ENCODE data around the gene STX11. TPM values are rescaled to one million over a fixed set of nuclear protein-coding genes. Genes with fewer than 3 reads are reported as not detected.

The STX11 gene
- total RNA-seq, 1 experiment from 2014 or later: not detected

- no peak for DNase-seq (ENCODE audit: low read depth)
- in situ Hi-C loops (cut with HindIII; ENCODE audit: low pct_unique_long_range_greater_than_20kb, low sequenced_read_pairs): no loop called here
Observed at GRCh38 chr6:144220031-144220790, 69.9 kb downstream of the STX11 start.

DNA sequence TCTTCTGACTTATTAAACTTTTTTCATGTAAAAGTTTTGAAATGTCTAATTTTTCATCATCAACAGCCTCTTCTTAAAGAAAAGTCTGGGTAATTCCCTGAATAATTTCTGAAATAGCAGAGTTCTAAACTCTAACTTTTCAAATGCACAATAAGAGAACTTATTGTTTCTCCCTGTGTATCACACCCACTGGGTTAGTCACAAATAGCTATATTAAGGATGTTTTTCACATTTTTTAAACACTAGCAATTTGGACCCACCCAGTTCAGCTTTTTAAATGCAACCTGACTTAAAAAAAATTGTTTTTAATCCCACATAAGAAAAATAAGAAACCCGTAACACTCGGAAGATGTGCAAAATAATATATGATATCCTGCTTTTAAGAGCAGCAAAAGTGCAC is 73.4 kb downstream of the STX11 start:
- DNase-seq (ENCODE audit: low read depth): no peak
- in situ Hi-C loops (cut with HindIII; ENCODE audit: low pct_unique_long_range_greater_than_20kb, low sequenced_read_pairs): no loop called here

DNA sequence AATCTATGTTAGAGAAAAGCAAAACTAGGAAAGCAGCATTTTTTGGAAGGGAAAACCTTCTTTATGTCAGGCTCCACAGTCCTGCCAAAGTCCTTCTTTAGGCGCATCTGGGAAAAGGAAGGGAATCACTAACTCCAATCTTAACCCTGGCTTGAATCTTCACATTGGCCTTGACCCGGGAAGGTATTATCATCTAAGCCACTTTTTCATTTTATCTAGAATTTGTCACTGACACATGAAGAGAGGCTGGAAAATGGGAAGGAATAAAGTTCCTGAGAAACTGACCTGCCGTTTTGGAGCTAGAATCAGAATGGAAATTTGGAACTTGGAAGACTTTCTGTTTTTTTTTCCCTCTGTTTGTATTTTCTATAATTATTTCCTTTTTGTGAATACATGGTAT is 81.4 kb downstream of the STX11 start:
- no peak for DNase-seq (ENCODE audit: low read depth)
- in situ Hi-C loops (cut with HindIII; ENCODE audit: low pct_unique_long_range_greater_than_20kb, low sequenced_read_pairs): no loop called here

DNA sequence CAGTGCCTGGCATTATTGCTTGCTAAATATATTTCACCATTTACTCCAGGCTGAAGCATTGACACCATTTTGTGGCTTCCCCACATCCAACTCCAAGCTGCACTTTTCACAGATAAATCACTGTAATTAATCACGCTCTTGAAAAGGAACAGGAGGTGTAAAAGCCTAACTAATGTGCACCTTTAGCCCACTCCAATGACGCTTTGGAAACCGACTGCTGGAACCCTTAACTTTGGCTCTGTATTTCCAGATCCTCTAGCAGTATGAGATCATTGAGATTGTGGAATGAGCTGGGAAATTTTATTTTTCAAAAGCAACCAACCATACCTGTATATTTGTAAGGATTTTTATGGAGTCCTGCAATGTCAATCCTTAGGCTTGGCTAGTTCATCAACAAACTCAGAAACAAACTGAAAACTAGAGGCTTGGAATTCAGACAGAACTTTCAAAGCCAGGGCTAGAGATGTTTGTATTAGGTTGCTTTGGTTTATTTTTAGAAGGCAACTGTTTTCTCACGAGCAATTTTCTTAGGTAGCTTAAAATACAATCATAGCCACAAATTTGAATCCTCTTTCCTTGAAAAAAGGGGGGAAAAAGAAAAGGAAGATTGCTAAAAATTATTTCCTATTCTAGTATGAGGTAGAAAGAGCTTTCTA is 82.0 kb downstream of the STX11 start:
- in situ Hi-C loops (cut with HindIII; ENCODE audit: low pct_unique_long_range_greater_than_20kb, low sequenced_read_pairs): no loop called here
- no peak for DNase-seq (ENCODE audit: low read depth)

DNA sequence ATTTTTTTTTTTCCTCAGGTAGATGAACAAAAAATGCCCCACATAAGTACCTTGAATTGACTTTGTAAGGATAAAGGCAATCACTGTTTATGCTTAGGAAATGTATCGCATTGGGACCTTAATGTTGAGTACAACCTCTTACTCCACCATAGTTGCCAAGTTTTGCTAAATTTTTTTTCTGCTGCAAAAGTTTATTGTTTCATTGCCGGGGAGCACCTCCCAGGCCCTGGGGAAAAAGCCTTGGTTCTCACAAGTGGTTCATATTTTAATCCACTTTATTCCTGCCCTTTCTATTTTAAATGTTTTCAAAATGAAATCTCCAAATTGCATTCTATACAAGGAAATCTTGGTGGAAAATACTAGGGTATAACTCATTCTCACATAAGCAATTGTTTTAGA is 82.5 kb downstream of the STX11 start:
- in situ Hi-C loops (cut with HindIII; ENCODE audit: low pct_unique_long_range_greater_than_20kb, low sequenced_read_pairs): no loop called here
- DNase-seq (ENCODE audit: low read depth): no peak

GRCh38 chr6:144234399-144234798 is 84.1 kb downstream of the STX11 start:
- in situ Hi-C loops (cut with HindIII; ENCODE audit: low pct_unique_long_range_greater_than_20kb, low sequenced_read_pairs): no loop called here
- DNase-seq (ENCODE audit: low read depth): no peak

DNA sequence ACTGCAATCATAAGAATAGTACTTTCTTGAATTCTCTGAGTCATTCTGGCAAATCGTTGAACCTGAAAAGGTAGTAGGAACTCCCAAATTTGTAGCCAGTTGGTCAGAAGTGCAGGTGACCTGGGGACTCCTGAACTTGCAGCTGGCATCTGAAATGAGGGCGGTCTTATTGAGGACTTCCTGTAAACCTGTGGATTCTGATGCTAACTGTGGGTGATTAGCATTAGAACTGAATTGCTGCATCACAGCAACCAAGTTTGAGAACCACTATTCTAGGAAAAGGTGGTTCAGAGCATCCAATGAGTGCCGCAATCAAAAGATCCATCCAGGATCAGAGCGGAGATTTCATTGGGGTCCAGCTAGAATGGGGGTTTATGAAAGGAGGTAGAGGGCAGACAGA is 84.6 kb downstream of the STX11 start:
- in situ Hi-C loops (cut with HindIII; ENCODE audit: low pct_unique_long_range_greater_than_20kb, low sequenced_read_pairs): no loop called here
- DNase-seq (ENCODE audit: low read depth): no peak

Other genes starting within 250 kb of the STX11 start
- gene PLAGL1, start 142.3 kb upstream of the STX11 start, total RNA-seq (2014; rRNA removed; shearing (Covaris generic); ENCODE audit: low replicate concordance): 6.0 and 13.4 TPM in 2 replicates
- 156 and 187 TPM in 2 replicates for gene SF3B5, start 54.9 kb upstream of the STX11 start, total RNA-seq (2014; rRNA removed; shearing (Covaris generic); ENCODE audit: low replicate concordance)
- gene UTRN, start 134.8 kb downstream of the STX11 start, total RNA-seq (2014; rRNA removed; shearing (Covaris generic); ENCODE audit: low replicate concordance): 38.2 and 38.5 TPM in 2 replicates